ENCODE data around the gene NCOA7.

The NCOA7 gene

DNA sequence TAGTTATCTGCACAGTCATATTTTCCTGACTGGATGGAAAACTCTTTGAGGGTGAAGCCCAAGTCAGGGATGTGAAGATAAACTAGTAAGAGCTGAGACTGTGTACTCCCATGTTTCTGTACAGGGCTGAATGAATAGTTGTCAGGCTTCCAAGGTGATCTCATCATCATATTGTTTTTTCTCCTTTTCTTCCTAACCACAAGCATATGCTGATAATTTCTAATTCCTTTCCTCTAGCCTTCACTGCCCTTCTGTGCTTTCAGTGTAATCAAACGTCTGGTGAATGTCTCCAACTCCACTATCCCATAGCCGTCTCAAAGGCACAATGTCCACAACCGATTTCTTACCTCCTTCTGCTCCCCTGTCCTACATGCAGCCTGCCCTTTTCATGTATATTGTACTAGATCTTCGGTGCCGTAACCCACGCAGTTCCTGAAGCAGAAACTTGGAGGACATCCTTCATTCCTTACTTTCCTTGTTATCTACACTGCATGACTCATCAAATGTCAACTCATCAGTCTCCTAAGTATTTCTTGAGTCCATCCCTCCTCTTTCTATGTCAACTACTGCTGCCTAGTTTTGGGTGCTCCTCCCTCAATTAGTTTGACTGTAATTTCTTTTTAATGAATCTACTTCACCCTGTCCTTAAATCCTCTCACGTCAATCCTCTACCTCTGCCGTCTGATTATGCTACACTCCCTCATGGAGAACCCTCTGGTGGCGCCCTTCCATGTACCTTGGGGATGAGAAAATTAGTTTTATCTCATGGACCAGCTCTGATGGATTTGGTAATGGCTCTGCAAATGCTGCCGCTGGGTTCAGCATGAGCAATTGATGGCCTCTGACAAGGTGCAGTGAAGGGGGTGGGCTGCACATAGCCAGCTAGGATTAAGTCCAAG is 21.9 kb downstream of the NCOA7 start:
- DNase-seq, result no peak

DNA sequence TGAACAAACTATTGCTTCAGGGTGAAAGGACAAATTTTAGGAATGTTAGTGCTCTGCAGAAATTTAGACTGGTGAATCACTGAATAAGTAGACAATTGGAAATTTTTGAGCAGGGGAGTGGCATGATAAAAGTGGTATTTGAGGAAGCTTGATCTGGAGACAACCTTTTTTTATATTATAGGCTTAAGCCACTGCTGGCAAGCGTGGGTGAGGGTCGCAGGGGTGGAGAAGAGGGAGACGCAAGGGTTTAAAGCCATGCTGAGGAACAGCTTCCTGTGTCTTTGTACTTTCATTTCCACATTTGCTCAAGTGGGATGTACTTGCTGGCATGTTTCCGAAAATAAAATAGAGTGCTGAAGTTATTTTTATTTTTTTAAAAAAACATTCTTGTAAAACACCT is 23.7 kb downstream of the NCOA7 start:
- no peak for DNase-seq

DNA sequence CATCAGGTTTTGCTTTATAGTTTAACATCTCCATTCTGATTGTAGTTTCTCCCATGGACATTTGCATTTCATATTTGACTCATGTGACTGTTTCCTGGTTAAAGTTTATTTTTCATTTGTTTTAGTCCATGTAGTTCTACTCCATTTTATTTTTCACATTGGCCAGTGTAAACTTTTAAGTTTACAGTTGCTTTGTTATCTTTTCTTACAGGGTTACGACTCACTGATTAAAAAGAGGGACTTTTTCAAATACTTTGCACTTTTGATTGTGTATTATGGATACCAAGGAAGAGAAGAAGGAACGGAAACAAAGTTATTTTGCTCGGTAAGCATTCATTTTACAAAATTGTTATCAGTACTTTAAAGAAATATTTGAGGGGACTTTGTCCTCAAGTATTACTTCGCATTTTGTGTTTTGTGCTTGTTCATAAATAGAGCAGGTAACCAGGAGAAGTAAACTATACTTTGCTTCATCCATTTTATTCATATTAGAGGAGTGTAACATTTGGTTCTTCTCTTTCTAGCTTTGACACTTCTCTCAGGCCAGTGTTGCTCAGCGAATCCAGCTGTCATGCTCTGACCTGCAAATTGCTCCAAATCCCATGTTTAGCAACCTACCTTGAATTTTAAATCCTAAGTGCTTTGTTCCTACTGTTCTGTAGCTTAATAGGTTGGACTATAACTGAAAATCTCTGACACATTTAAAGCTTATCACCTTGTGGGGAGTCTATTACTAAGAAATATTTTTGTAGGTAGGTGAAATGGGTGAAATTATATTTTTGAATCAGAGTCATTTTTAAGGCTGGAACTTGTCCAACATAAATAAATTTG is 24.5 kb downstream of the NCOA7 start:
- DNase-seq, result no peak

DNA sequence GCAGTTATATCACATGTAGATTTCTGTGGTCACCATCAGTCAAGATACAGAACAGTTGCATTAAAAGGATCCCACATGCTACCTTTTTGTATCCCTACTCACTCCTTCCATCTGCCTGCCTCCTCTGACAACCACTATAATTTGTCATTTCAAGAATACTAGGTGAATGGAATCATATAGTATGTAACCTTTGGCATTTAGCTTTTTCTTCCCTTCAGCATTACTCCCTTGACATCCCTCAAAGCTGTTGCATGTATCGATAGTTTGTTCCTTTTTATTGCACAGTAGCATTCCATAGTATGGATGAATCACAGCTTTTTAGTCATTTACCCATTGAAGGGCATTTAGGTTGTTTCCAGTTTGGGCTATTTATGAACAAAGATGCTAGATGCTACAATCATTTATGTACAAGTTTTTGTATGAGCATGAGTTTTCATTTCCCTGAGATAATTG is 26.1 kb downstream of the NCOA7 start:
- DNase-seq, result no peak

DNA sequence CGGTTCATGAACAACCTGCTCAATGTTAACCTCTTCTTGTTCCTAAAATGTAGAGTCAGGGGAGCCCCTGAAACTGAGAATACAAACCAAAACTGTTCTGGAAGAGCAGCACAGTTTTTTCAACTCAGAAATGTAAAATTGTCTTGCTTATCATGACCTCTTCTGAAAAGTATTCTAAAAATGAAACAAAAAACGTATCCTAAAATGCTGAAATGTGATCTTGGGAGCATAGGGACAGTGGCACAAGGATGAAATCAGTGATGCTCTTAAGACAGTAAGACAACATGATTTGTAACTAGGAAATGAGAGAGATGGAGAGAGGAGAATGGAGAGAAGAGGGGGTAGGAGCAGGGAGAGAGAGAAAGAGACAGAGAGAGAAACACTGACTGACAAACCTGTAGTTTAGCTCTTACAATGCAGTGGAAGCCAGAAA is 27.5 kb downstream of the NCOA7 start:
- no peak for DNase-seq

DNA sequence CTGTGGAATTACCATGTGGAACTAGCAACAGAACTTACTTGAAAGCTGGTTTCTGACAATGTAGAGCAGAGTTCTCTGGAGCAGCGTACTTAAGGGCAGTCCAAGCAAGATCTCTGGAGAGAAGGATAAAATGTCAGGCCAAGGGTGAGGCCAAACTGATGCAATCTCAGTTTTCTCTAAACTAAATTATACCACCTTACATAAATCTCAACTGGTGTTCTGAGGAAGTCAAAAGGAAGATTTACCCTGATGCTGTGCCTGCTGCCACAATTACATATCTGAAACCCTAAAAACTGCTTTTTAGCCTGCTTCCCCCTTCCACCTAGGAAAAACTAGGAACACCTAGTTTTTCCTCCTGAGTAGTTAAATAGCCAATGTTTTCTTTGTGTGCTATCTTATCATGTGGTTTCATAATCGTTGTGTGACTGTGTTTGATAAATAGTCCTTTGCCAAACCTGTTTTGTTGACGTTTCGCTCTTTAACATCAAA is 28.1 kb downstream of the NCOA7 start:
- DNase-seq, result no peak

DNA sequence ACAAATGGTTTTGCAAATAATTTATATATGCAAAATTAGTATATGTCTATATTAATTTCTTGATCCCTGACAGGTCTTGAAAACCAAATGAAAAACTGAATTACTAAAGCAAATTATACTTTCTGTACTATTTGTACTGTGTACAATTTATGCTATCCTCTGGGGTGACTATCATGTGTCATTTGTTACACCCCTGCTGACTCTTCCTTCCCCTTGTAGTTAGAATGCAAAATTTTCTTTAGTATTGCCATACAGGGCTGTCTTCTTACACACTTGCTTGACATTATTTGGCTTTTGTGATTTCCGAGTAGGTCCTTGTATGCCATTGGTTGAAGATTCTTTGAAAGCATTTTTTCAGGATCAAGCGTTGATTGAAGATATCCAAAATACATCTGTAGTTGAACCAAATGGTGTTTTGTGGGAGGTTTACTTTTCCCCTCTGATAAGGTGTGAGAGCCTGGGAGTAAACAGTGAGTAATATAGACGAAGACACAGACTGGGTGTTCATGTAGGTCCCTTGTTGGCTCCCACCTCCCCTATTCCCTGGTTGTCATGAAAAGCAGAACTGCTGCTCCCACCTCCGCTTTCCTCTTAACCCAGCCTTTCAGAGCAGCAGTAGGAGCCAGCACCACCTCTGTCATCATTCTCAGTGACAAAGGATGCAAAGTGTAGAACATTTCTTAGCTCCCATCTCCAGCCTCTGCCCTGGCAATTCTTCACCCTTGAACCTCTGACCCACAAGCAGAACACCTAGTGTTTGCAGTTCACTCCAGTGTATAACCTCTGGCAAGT is 29.0 kb downstream of the NCOA7 start:
- DNase-seq, result no peak

DNA sequence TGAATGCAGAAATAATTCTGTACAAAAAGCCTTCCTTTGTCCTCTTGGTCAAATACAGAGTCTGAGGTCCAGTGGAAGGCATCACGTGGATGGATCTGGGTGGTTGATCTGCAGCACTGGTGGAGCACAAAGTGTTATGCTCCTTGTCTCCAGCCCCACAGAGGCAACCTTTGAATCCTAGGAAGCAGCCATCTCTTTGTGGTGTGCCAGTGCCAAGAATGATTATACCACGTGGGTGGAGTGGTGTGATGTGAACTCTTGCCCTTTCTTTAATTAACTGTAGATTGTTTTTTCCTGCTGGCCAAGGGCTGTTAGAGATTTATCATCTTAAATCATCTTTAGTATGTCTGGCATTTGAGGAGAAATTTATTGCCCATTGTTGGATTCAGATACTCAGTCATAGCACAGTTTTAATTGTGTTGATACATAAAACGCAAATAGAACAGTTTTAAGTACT is 31.1 kb downstream of the NCOA7 start:
- DNase-seq, result no peak

DNA sequence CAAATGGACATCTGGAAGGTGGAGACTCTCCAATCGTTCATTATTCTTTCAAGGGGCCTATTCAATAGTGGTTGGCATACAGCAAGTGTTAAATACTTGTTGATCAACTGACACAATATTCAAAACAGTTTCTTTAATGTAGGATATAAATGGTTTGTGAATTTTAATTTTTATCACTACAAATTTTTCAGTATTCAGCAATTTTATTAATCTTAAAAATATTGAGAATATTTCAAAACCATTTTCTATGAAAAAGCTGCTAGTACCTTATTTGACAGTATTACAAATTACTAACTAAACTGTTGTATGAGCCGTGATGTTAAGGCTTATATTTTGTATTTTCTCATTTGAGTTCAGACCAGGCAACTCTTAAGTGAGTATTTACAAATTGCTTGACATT is 32.4 kb downstream of the NCOA7 start:
- DNase-seq, result no peak

DNA sequence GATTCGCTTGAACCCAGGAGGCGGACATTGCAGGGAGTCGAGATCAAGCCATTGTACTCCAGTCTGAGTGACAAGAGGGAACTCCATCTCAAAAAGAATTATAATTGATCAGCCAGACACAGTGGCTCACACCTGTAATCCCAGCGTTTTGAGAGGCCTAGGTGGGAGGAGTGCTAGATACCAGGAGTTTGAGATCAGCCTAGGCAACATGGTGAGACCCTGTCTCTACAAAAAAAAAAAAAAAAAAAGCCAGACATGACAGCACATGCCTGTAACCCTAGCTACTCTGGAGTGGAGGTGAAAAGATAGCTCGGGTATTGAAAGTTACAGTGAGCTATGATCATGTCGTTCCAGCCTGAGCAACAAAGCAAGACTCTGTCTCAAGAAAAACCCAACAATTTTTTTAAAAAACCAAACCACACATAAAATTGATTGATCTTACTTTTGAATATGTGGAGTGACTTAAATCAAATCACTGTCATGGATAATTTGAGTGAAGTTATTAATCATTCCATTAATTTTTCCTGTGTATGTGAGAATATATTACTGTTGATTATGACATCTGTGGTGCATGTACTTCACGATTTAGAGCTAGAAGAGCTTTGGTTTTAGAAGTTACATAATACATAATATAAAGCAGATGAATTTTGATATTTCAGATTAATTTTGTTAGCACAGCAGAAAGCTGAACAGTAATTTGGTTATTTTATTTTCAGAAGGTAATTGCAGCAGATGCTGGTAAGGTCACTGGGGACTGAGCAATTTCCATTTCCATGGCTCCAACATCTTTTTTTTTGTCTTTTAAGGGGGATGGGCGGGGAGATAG is 34.4 kb downstream of the NCOA7 start:
- DNase-seq, result no peak

DNA sequence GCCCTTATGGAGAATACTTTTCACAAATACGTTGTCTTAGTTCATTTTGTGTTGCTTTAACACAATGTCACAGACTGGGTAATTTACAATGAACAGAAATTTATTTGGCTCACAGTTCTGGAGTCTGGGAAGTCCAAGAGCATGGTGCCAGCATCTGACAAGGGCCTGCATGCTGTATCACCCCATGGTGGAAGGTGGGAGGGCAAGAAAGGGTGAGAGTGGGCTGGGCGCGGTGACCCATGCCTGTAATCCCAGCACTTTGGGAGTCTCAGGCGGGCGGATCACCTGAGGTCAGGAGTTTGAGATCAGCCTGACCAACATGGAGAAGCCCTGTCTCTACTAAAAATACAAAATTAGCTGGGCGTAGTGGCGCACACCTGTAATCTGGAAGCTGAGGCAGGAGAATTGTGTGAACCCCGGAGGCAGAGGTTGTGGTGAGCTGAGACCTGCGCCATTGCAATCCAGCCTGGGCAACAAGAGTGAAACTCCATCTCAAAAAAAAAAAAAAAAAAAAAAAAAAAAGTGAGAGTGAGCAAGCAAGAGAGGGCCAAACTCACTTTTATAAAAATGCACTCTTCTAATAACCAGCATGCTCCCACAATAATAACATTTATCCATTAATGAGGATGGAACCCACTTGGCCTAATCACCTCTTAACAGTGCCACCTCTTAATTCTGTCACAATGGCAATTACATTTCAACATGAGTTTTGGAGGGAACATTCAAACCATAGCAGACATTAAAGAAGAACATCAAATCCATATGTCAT is 36.1 kb downstream of the NCOA7 start:
- no peak for DNase-seq

DNA sequence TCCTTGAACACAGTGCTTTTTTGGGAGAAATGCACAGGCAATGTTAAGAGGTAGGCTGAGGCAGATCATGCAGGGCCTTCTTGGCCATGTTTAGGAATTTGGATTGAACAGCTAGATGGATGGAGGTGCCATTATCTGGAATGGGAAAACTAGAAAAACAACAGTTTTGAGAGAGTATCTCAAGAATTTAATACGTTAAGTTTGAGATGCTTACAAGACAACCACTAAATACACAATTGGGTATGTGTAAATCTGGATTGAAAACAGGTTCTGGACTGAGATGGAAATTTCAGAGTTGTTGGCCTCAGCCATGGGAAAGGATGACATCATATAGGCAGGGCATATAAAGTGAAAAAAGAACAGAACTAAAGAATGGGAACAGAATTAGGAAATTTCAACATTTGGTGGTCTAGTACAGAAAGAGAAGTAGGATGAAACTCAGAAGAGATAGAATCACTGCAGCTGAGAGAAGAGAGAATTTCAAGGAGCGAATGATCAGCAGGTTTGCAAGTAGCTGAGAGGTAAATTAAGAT is 37.1 kb downstream of the NCOA7 start:
- no peak for DNase-seq

DNA sequence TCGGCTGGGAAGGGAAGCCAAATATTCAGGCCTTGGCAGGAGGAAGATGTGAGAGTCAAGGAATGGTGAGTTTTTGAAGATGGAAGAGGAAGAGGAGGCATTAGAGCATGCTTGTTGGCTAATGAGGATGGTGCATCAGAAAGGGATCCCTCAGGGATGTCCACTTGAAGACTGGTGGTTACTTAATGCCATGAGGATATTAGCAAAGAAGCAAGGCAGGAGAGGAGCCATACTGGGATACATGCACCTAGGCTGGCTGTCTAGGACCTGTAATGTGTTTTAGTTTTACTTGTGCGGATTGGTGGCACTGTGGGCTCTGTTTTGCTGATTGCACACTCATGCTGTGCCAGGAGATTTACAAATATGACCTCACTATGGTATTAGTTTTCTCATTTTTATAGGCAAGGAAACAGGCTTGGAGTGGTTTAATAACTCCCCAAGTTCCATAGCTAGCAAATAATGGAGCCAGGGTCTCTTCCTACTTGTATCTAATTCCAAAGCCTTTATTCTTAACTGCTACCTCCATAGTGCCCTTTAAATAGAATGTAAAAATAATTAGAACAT is 37.8 kb downstream of the NCOA7 start:
- DNase-seq, result no peak

DNA sequence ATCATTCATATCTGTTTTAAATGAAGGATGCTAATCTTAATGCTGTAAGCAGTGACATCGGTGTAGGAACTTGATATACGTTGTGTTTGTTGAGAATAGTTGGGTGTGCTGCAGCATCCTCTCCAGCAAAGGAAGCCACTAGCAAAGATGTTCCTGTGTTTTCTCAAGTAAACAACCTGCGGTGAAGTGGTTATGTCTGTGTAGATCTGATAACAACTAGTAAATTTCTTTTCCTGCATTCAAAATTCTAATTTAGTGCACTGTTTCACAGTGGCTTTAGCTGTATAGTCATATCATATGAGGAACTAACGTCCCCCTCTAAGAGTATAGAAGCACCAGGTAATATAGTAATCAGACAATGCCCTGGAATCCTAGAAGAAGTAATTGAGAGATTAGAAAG is 38.7 kb downstream of the NCOA7 start:
- DNase-seq, result no peak

DNA sequence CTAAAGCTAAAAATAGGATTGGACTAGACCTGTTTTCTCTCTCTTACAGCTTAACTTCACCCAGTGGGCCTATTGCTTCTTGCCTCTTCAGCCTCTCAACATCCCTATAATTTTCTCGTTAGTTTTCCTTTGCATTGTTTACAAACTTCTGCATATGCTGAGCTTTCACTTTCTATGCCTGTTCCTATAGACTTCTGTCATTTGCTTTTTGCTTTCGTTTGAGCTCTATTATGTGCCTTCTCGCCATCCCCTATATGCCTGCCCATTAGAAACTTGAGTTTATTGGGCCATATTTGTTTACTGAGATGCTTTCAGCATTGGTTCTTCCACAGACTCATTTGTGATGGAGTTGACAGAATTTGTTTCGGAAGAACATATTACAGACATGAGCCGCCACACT is 40.9 kb downstream of the NCOA7 start:
- no peak for DNase-seq

DNA sequence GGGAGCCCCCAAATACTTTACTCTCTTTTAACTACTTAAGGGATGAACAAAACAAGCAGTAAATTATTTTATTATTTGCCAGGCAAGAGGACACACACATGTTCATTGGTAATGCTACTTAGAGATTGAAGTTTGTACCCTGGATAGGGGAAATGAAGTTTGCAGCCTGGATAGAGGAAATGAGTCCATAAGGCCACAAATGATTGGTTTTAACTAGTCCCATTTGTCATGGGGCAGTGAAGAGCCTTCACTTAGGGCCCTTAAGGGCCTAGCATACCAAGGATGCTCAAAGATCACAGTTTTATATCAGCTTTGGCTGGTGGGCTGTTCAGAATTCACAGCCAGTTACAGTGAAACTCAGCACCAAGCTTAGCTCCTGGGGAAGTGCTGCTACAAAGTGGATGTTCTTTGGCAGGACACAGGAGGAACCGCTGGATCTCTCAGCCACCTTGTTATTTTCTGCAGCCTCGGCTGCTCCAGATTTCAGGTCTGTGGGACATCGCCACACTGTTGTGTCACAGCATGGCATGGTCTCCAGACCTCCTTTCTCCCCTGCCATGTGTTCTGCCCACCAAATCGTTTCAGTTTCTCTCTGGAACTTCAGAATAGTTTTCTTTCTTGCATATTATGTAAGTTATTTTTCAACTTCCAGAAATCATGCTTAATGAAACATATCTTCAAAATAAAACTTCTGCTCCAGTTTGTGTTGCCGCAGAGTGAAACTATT is 41.8 kb downstream of the NCOA7 start:
- no peak for DNase-seq

DNA sequence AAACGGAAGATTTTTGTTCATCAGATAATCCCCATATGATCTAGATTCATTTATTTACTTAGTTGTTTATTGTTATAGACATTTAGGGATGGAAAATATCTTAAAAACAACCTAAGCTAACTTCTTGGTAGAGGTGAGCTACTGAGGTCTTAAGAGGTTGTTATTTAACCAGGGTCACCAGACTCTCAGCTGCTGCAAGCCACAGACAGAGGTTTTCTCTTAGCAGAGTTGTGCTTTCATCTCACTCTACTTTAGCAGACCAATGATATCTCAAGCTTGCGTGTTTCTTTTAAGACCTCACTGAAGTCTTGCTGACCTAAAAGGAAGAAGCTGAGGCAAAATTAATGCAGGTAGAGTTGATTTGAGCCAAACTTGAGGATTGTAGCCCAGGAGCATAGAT is 43.6 kb downstream of the NCOA7 start:
- DNase-seq, result no peak

DNA sequence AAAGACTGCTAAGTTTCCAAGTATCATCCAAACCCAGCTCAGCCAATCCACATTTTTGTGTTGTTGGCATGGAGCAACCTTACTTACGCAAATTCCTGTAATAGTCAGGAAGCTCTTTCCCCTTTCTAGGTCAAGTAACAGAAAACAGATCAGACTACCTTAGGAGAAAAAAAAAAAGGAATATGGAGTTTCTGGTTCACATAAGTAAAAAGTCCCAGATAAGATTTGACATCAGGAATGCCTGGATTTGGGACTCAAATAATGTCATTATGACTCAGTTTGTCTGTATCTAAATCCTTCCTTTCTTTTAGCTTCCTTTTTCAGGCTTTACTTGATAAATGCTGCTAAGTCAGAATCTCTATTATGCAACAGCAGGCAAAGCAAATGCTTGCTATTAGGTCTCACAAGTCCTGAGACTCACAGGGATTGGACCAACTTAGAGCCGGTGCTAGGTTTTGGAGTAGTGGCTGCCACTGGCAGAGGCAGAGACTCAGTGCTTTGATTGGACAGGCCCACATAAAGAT is 44.5 kb downstream of the NCOA7 start:
- no peak for DNase-seq

DNA sequence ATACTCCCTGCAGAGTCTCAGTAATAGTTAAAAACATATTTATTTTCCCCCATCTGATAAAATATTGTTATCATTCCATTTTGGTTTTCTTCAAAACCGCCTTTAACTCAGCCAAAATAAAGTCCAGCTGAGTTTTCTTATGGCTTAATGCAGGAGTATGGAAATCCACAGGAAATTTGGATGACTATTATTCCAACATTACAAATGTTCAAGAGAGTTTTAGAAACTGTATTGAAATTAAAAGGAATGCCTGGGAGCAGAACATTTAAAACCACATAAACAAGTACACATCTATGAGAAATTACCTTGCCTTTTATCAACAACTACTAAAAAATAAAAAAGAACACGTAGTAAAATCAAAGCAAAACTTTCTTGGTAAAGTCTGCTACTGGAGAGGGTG is 45.7 kb downstream of the NCOA7 start:
- no peak for DNase-seq

Data from effector CD4-positive, alpha-beta T cell (primary cell).